ENCODE data around the gene ATF7. TPM values are rescaled to one million over a fixed set of nuclear protein-coding genes. Genes with fewer than 3 reads are reported as not detected.

ATF7 gene
- total and polyA plus RNA-seq, 2 donors (not counting 3 experiments of a cell fraction or from before 2014, with no cell fraction given), result 36.0 to 68.5 TPM

GRCh38 chr12:53643232-53643979, 17.2 kb upstream of the ATF7 start:
- BruUV-seq (replicated peaks), result no TSS peak
- ChIA-PET CTCF (no interaction called here), POLR2A (no interaction called here)
- no peak overlapping the region for H2AFZ ChIP-seq (ENCODE audit: low read depth, low read length)
- no peaks in the 10 kb centered on the region for H3K36me3 ChIP-seq (ENCODE audit: control insufficient read depth in 2 of 2, extremely low read depth in 1 of 2, insufficient read depth in 2 of 2, low read length in 2 of 2)
- H4K20me1 ChIP-seq (replicated peaks; ENCODE audit: control insufficient read depth, extremely low read depth, insufficient read depth, low read length), result no peaks in the 10 kb centered on the region
- H3K4me2 ChIP-seq (ENCODE audit: insufficient read depth, low read length), result no peak overlapping the region
- no peak for TF ChIP-seq JUN (IDR thresholded peaks at IDR 0.05; ENCODE audit: borderline replicate concordance, insufficient read depth, insufficient read length, low read depth)
- no peak for TF ChIP-seq MAX (IDR thresholded peaks at IDR 0.05; ENCODE audit: insufficient read depth, insufficient read length)
- TF ChIP-seq GATA2 (IDR thresholded peaks at IDR 0.05; ENCODE audit: insufficient read depth, insufficient read length, low read depth, low read length), result no peak
- H3K9me3 ChIP-seq (replicated peaks; ENCODE audit: control insufficient read depth, insufficient read depth, low read length), result no peaks in the 10 kb centered on the region
- no peak for FAIRE-seq
- H3K4me3 ChIP-seq (replicated peaks in 1 of 3; ENCODE audit: insufficient read depth in 1 of 3, low read depth in 1 of 3, low read length in 3 of 3), result no peak overlapping the region
- no peaks in the 10 kb centered on the region for H3K9me1 ChIP-seq (replicated peaks; ENCODE audit: control insufficient read depth, extremely low read depth, insufficient read depth, low read length)
- H3K27me3 ChIP-seq (ENCODE audit: control insufficient read depth in 2 of 2, insufficient read depth in 2 of 2, low read length in 2 of 2), result no peaks in the 10 kb centered on the region
- no peaks in the 10 kb centered on the region for H3K4me1 ChIP-seq (ENCODE audit: control insufficient read depth, extremely low read depth, insufficient read depth, low read length)
- intact Hi-C loops (cut with micrococcal nuclease) (no loop called here), dilution Hi-C loops (cut with MboI; ENCODE audit: extremely low pct_ligation_motif_present, low sequenced_read_pairs) (no loop called here)
- DNase-seq (ENCODE audit: low read depth, low spot score), result no peak
- H3K79me2 ChIP-seq (ENCODE audit: control insufficient read depth, insufficient read depth, low read length), result no peaks in the 10 kb centered on the region
- no peak overlapping the region for H3K27ac ChIP-seq (ENCODE audit: insufficient read depth, low read depth, low read length)
- H3K9ac ChIP-seq (replicated peaks; ENCODE audit: extremely low read depth, insufficient read depth, low read length), result no peak overlapping the region

GRCh38 chr12:53638057-53638456, 11.9 kb upstream of the ATF7 start:
- DNase-seq (ENCODE audit: low read depth, low spot score) (no peak), FAIRE-seq (no peak)
- Histone ChIP-seq H3K9ac (replicated peaks; ENCODE audit: extremely low read depth, insufficient read depth, low read length) (no peak overlapping the region), H3K9me3 (replicated peaks; ENCODE audit: control insufficient read depth, insufficient read depth, low read length) (no peaks in the 10 kb centered on the region), H3K4me1 (ENCODE audit: control insufficient read depth, extremely low read depth, insufficient read depth, low read length) (no peaks in the 10 kb centered on the region), H3K79me2 (ENCODE audit: control insufficient read depth, insufficient read depth, low read length) (no peaks in the 10 kb centered on the region), H3K27me3 (ENCODE audit: control insufficient read depth in 2 of 2, insufficient read depth in 2 of 2, low read length in 2 of 2) (peaks cover 0 to 2% of the 10 kb centered on the region in 2 experiments), H3K9me1 (replicated peaks; ENCODE audit: control insufficient read depth, extremely low read depth, insufficient read depth, low read length) (no peaks in the 10 kb centered on the region), H4K20me1 (replicated peaks; ENCODE audit: control insufficient read depth, extremely low read depth, insufficient read depth, low read length) (no peaks in the 10 kb centered on the region), H2AFZ (ENCODE audit: low read depth, low read length) (no peak overlapping the region), H3K36me3 (ENCODE audit: control insufficient read depth in 2 of 2, extremely low read depth in 1 of 2, insufficient read depth in 2 of 2, low read length in 2 of 2) (no peaks in the 10 kb centered on the region), H3K4me2 (ENCODE audit: insufficient read depth, low read length) (no peak overlapping the region), H3K27ac (ENCODE audit: insufficient read depth, low read depth, low read length) (no peak overlapping the region), H3K4me3 (replicated peaks in 1 of 3; ENCODE audit: insufficient read depth in 1 of 3, low read depth in 1 of 3, low read length in 3 of 3) (no peak overlapping the region)
- no TSS peak for BruUV-seq (replicated peaks)
- ChIA-PET POLR2A (no interaction called here), CTCF (interaction anchor here (1.1 to 2.2 kb wide), 2 partner anchors 9 to 94 kb away, joined by 3 to 8 read pairs; no protein-coding TSS in a partner anchor)
- no peak for TF ChIP-seq FOS (IDR thresholded peaks at IDR 0.05; ENCODE audit: borderline replicate concordance, insufficient read depth, low read length)
- TF ChIP-seq EZH2 (IDR thresholded peaks at IDR 0.05; ENCODE audit: borderline replicate concordance, low read depth, low read length, severe bottlenecking), result no peak
- TF ChIP-seq POLR2AphosphoS5 (IDR thresholded peaks at IDR 0.05; ENCODE audit: insufficient read depth, low read depth, low read length), result no peak
- TF ChIP-seq CTCF (IDR thresholded peaks at IDR 0.05; ENCODE audit: extremely low read depth in 1 of 2, insufficient read depth in 1 of 2, low read depth in 1 of 2, low read length in 2 of 2), result no peak
- no peak for TF ChIP-seq JUN (IDR thresholded peaks at IDR 0.05; ENCODE audit: borderline replicate concordance, insufficient read depth, insufficient read length, low read depth)
- TF ChIP-seq POLR2A (IDR thresholded peaks at IDR 0.05; ENCODE audit: low read depth, low read length), result no peak
- TF ChIP-seq MAX (IDR thresholded peaks at IDR 0.05; ENCODE audit: insufficient read depth, insufficient read length), result no peak
- TF ChIP-seq MYC (IDR thresholded peaks at IDR 0.05; ENCODE audit: low read depth, low read length), result no peak
- no peak for TF ChIP-seq GATA2 (IDR thresholded peaks at IDR 0.05; ENCODE audit: insufficient read depth, insufficient read length, low read depth, low read length)
- dilution Hi-C loops (cut with MboI; ENCODE audit: extremely low pct_ligation_motif_present, low sequenced_read_pairs), result no loop called here
- intact Hi-C loops (cut with micrococcal nuclease), result no loop called here
